ENCODE results near the gene SLC25A44. TPM values are rescaled to one million over a fixed set of nuclear protein-coding genes. Genes with fewer than 3 reads are reported as not detected.
A peak's percentile ranks its signal among the peaks of the same experiment; 100 is the strongest.

The SLC25A44 gene
- total RNA-seq, 2 experiments from 2014 or later, result 11.6 to 13.0 TPM

GRCh38 chr1:156247460-156248322, 53.8 kb downstream of the SLC25A44 start, which contains the start of gene PAQR6:
Gene PAQR6, minus strand, starts transcription at chr1:156248056. Its CDS starts 1,325 bp downstream, at chr1:156246731.
- Histone ChIP-seq H3K27ac (ENCODE audit: low read depth in 1 of 2, low read length in 2 of 2) (no peak within 1 kb of the TSS), H3K4me1 (ENCODE audit: insufficient read depth, low read length) (peaks cover 30% of the 10 kb centered on the region), H3K9me3 (ENCODE audit: control insufficient read depth in 1 of 2, insufficient read depth in 1 of 2, low read length in 2 of 2) (no peaks in the 10 kb centered on the region), H3K27me3 (ENCODE audit: control insufficient read depth in 1 of 2, insufficient read depth in 2 of 2, low read length in 2 of 2) (no peaks in the 10 kb centered on the region), H3K36me3 (ENCODE audit: insufficient read depth, low read length) (peaks cover 35% of the 10 kb centered on the region), H3K4me3 (ENCODE audit: low read length) (no peak within 1 kb of the TSS)
- ChIA-PET CTCF (no interaction called here), POLR2A (interaction anchor here (1.8 kb wide), 1 partner anchor 34 kb away, joined by 6 read pairs; the partner anchor contains the start of gene SMG5)
- ATAC-seq (ENCODE audit: poor library complexity) (no peak), DNase-seq (peak in 1 of 14 experiments; percentile 29)
- TF ChIP-seq, protein P1, sequence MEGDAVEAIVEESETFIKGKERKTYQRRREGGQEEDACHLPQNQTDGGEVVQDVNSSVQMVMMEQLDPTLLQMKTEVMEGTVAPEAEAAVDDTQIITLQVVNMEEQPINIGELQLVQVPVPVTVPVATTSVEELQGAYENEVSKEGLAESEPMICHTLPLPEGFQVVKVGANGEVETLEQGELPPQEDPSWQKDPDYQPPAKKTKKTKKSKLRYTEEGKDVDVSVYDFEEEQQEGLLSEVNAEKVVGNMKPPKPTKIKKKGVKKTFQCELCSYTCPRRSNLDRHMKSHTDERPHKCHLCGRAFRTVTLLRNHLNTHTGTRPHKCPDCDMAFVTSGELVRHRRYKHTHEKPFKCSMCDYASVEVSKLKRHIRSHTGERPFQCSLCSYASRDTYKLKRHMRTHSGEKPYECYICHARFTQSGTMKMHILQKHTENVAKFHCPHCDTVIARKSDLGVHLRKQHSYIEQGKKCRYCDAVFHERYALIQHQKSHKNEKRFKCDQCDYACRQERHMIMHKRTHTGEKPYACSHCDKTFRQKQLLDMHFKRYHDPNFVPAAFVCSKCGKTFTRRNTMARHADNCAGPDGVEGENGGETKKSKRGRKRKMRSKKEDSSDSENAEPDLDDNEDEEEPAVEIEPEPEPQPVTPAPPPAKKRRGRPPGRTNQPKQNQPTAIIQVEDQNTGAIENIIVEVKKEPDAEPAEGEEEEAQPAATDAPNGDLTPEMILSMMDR (IDR thresholded peaks at IDR 0.05), result no peak
- H3K4me1 Mint-ChIP-seq (ENCODE audit: low read depth), result peaks cover 21% of the 10 kb centered on the region
- H3K9me3 Mint-ChIP-seq, result no peaks in the 10 kb centered on the region
- peak within 1 kb of the TSS; percentile 30 for H3K4me3 Mint-ChIP-seq
- H3K27ac Mint-ChIP-seq, result no peak within 1 kb of the TSS
- intact Hi-C loops (cut with DNase I, micrococcal nuclease), result no loop called here
- H3K27me3 Mint-ChIP-seq, result no peaks in the 10 kb centered on the region
- peaks cover 18% of the 10 kb centered on the region for H3K36me3 Mint-ChIP-seq (ENCODE audit: low read depth)

DNA sequence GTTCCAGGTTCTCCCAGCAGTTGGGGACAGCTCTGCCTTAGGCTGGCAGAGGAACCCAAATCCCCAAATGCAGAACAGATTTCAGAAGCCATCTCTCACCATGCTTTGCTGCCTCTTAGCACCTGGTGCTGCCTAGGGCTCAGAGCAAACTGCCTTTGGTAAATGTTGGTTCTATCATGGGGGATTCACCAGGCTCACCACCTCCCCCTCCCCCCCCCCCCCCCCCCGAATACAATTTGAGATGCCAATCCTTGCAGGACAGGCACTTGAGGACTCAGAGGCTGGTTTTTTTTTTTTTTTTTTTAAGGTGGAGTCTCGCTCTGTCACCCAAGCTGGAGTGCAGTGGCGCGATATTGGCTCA, 54.4 kb downstream of the SLC25A44 start:
- Histone ChIP-seq H3K27me3 (ENCODE audit: control insufficient read depth in 1 of 2, insufficient read depth in 2 of 2, low read length in 2 of 2) (no peaks in the 10 kb centered on the region), H3K27ac (ENCODE audit: low read depth in 1 of 2, low read length in 2 of 2) (no peak overlapping the region), H3K4me3 (ENCODE audit: low read length) (no peak overlapping the region), H3K9me3 (ENCODE audit: control insufficient read depth in 1 of 2, insufficient read depth in 1 of 2, low read length in 2 of 2) (no peaks in the 10 kb centered on the region), H3K4me1 (ENCODE audit: insufficient read depth, low read length) (peaks cover 30% of the 10 kb centered on the region), H3K36me3 (ENCODE audit: insufficient read depth, low read length) (peaks cover 41% of the 10 kb centered on the region)
- Mint-ChIP-seq H3K9me3 (no peaks in the 10 kb centered on the region), H3K4me1 (ENCODE audit: low read depth) (peaks cover 21% of the 10 kb centered on the region), H3K36me3 (ENCODE audit: low read depth) (peaks cover 24% of the 10 kb centered on the region), H3K27me3 (no peaks in the 10 kb centered on the region), H3K4me3 (no peak overlapping the region), H3K27ac (no peak overlapping the region)
- CTCF ChIA-PET, result no interaction called here
- no peak for ATAC-seq (ENCODE audit: poor library complexity)
- intact Hi-C loops (cut with DNase I, micrococcal nuclease), result no loop called here
- POLR2A ChIA-PET, result interaction anchor here (1.8 kb wide), 1 partner anchor 34 kb away, joined by 6 read pairs; the partner anchor contains the start of gene SMG5
- TF ChIP-seq, protein P1 (IDR thresholded peaks at IDR 0.05), result no peak
- peak in 1 of 14 experiments; percentile 34 for DNase-seq

DNA sequence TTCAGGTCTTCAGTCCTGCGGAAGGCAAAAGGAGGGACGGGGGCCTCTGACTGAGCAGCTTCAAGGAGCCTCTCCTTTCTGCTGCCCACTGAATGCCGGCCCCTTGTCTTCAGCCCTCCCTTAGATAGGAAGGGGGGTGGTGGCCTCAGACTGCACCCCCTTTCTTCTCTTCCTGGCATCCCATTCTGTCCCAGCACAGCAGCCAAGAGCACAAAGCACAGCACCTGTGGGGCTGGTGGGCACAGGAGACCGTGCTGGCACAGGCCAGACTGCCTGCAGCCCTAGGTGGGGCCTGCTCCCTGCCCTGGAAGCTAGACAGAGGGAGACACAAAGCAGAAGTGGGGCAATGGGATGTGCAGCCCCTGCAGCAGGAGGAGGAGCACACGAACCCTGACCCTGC, 55.7 kb downstream of the SLC25A44 start:
- TF ChIP-seq, protein P1 (IDR thresholded peaks at IDR 0.05), result no peak
- peaks cover 54% of the 10 kb centered on the region for H3K36me3 ChIP-seq (ENCODE audit: insufficient read depth, low read length)
- Mint-ChIP-seq H3K36me3 (ENCODE audit: low read depth) (peaks cover 34% of the 10 kb centered on the region), H3K27me3 (no peaks in the 10 kb centered on the region), H3K9me3 (no peaks in the 10 kb centered on the region), H3K27ac (peak overlapping the region; percentile 55), H3K4me3 (no peak overlapping the region), H3K4me1 (ENCODE audit: low read depth) (peaks cover 19% of the 10 kb centered on the region)
- intact Hi-C loops (cut with DNase I, micrococcal nuclease), result no loop called here
- H3K9me3 ChIP-seq (ENCODE audit: control insufficient read depth in 1 of 2, insufficient read depth in 1 of 2, low read length in 2 of 2), result no peaks in the 10 kb centered on the region
- POLR2A ChIA-PET, result interaction anchor here (1.8 kb wide), 1 partner anchor 32 kb away, joined by 6 read pairs; the partner anchor contains the start of gene SMG5
- no peak for ATAC-seq (ENCODE audit: poor library complexity)
- no peak overlapping the region for H3K4me3 ChIP-seq (ENCODE audit: low read length)
- CTCF ChIA-PET, result no interaction called here
- H3K4me1 ChIP-seq (ENCODE audit: insufficient read depth, low read length), result peaks cover 26% of the 10 kb centered on the region
- H3K27me3 ChIP-seq (ENCODE audit: control insufficient read depth in 1 of 2, insufficient read depth in 2 of 2, low read length in 2 of 2), result no peaks in the 10 kb centered on the region
- no peak overlapping the region for H3K27ac ChIP-seq (ENCODE audit: low read depth in 1 of 2, low read length in 2 of 2)
- DNase-seq, result no peak

Measured in CD4-positive, alpha-beta T cell (primary cell).